Subcutaneous adipose tissue (tissue), 4 donors: Measurements from ENCODE around the gene HID1. TPM values are rescaled to one million over a fixed set of nuclear protein-coding genes. Genes with fewer than 3 reads are reported as not detected.

Experiments used
- total RNA-seq, 4 donors: library from RNA; depleted of rRNA; stranded (reverse); fragments of >200 nt; gene quantifications; one replicate each; pipeline ENCODE4 v1.1.0, GENCODE V29; 2016
- TF ChIP-seq, protein P1 (sequence below): fragments of 450-650 bp; IDR thresholded peaks from one replicate; pipeline ENCODE4 v1.5.1; 2016; ENCODE audit warnings: low read depth, mild to moderate bottlenecking, control low read depth, antibody characterized with exemption, moderate library complexity

Gene HID1
- total RNA-seq, 4 donors from 2014 or later, result 3.2 to 16.6 (median 3.6) TPM

GRCh38 chr17:75004371-75004770 is 31.8 kb upstream of the HID1 start:
- TF ChIP-seq, protein P1, sequence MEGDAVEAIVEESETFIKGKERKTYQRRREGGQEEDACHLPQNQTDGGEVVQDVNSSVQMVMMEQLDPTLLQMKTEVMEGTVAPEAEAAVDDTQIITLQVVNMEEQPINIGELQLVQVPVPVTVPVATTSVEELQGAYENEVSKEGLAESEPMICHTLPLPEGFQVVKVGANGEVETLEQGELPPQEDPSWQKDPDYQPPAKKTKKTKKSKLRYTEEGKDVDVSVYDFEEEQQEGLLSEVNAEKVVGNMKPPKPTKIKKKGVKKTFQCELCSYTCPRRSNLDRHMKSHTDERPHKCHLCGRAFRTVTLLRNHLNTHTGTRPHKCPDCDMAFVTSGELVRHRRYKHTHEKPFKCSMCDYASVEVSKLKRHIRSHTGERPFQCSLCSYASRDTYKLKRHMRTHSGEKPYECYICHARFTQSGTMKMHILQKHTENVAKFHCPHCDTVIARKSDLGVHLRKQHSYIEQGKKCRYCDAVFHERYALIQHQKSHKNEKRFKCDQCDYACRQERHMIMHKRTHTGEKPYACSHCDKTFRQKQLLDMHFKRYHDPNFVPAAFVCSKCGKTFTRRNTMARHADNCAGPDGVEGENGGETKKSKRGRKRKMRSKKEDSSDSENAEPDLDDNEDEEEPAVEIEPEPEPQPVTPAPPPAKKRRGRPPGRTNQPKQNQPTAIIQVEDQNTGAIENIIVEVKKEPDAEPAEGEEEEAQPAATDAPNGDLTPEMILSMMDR, result no peak

DNA sequence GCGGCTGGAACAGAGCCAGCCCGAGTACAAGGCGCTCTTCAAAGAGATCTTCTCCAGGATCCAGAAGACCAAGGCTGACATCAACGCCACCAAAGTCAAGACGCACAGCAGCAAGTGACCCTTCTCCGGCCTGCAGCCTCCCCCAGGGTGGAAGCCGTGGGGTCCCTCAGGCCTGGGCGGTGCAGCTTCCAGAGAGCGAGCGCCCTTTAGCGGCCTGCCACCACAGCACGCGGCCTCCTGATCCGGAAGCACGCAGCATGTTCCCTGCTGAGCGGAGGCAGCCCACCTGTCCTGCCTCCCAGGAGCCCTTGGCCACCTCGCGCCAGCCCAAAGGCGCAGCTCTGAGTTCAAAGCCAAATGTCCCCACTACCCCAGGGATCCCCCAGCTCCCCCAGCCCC is 31.4 kb upstream of the HID1 start:
- TF ChIP-seq, protein P1, result no peak

- TF ChIP-seq, protein P1, result no peak
Observed at GRCh38 chr17:75003070-75003956, 30.8 kb upstream of the HID1 start.

GRCh38 chr17:75001915-75002843 is 29.6 kb upstream of the HID1 start:
- TF ChIP-seq, protein P1, result no peak

- TF ChIP-seq, protein P1, result no peak
Observed at GRCh38 chr17:74999523-74999922, 27.0 kb upstream of the HID1 start.

- TF ChIP-seq, protein P1, result no peak
Observed at GRCh38 chr17:74998783-74999182, 26.2 kb upstream of the HID1 start.

GRCh38 chr17:74995847-74996246 is 23.3 kb upstream of the HID1 start:
- TF ChIP-seq, protein P1, result no peak
